OCI-LY7 (cell line): ENCODE data around the gene ELOVL6.

ENCODE experiments used
- CTCF ChIP-seq: fragments of 200-600 bp; sonication (generic); conservative IDR thresholded peaks from 2 replicates; pipeline ENCODE4 v1.5.1; 2014; ENCODE audit warnings: mild to moderate bottlenecking, antibody characterized with exemption, low read length, moderate library complexity, mixed read lengths
- EZH2phosphoT487 ChIP-seq: fragments of 200-600 bp; sonication (generic); IDR thresholded peaks from 2 replicates; pipeline ENCODE4 v1.6.1; 2018; ENCODE audit warnings: low read depth, borderline replicate concordance, mild to moderate bottlenecking, mixed run types, antibody characterized with exemption, low read length, moderate library complexity, mixed read lengths

DNA sequence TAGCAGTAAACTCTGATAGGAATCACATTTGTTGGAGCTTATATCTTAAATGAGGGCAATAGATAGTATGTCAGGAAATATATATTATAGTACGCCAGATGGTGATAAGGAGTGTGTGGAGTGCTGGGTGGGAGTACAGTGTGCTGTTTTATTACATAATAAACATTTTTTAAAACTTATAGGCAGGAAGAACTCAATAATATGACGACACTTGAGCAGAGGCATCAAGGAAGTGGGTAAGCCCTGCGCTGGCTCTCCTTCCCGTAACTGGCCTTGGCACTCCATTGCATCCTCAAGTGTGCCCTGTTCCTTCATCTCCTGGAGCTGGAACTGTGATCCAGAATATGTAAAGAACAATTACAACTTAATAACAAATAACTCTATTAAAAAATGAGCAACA, 123.8 kb downstream of the ELOVL6 start:
- no peak for TF ChIP-seq CTCF
- TF ChIP-seq EZH2phosphoT487: no peak
